ENCODE results near the gene C3. TPM values are rescaled to one million over a fixed set of nuclear protein-coding genes. Genes with fewer than 3 reads are reported as not detected.

The C3 gene
- total and polyA plus RNA-seq, 2 of the 13 experiments (the other 11 are each of a cell fraction or from before 2014, with no cell fraction given) = 1,455 to 6,272 TPM

GRCh38 chr19:6737873-6738786 is 17.7 kb upstream of the C3 start (continued):
- TF ChIP-seq UBTF (CRISPR knock-in tag; IDR thresholded peaks at IDR 0.05) (peak; percentile 72), ZNF12 (CRISPR knock-in tag; IDR thresholded peaks at IDR 0.05) (peak; percentile 15; the same call in 1 of the 2 replicates), ZNF264 (CRISPR knock-in tag; IDR thresholded peaks at IDR 0.05) (peak; percentile 87), PHF21A (CRISPR knock-in tag; IDR thresholded peaks at IDR 0.05) (peak; percentile 92), ZNF674 (CRISPR knock-in tag; IDR thresholded peaks at IDR 0.05; ENCODE audit: low read depth) (no peak), NR2C2 (CRISPR knock-in tag; IDR thresholded peaks at IDR 0.05; ENCODE audit: borderline replicate concordance) (peak; percentile 98), ELF3 (CRISPR knock-in tag; IDR thresholded peaks at IDR 0.05) (peak; percentile 61), MED13 (CRISPR knock-in tag; IDR thresholded peaks at IDR 0.05) (no peak), TBL1XR1 (IDR thresholded peaks at IDR 0.05; ENCODE audit: borderline replicate concordance, low read length, partially characterized antibody) (peak; percentile 66), SYNCRIP (IDR thresholded peaks at IDR 0.05; ENCODE audit: insufficient read depth, low read depth, low read length) (no peak), PPARG (CRISPR knock-in tag; conservative IDR thresholded peaks at IDR 0.05) (peak; percentile 62; the same call in 1 of the 2 replicates), TFDP2 (CRISPR knock-in tag; IDR thresholded peaks at IDR 0.05) (peak; percentile 7; the same call in 1 of the 2 replicates), CHD4 (IDR thresholded peaks at IDR 0.05; ENCODE audit: borderline replicate concordance, low read length) (peak; percentile 82), GABPB1 (CRISPR knock-in tag; IDR thresholded peaks at IDR 0.05) (peak; percentile 83; the same call in 1 of the 2 replicates), MIER3 (CRISPR knock-in tag; IDR thresholded peaks at IDR 0.05; ENCODE audit: borderline replicate concordance) (no peak; the same call in 1 of the 2 replicates), ZNF629 (CRISPR knock-in tag; conservative IDR thresholded peaks at IDR 0.05) (0 out of 2 replicates have a peak, but pooled peaks have one; percentile 30), ZNF263 (CRISPR knock-in tag; IDR thresholded peaks at IDR 0.05) (no peak), ISX (CRISPR knock-in tag; conservative IDR thresholded peaks at IDR 0.05) (0 out of 2 replicates have a peak, but pooled peaks have one; percentile 43)
- TF ChIP-seq, protein P1, sequence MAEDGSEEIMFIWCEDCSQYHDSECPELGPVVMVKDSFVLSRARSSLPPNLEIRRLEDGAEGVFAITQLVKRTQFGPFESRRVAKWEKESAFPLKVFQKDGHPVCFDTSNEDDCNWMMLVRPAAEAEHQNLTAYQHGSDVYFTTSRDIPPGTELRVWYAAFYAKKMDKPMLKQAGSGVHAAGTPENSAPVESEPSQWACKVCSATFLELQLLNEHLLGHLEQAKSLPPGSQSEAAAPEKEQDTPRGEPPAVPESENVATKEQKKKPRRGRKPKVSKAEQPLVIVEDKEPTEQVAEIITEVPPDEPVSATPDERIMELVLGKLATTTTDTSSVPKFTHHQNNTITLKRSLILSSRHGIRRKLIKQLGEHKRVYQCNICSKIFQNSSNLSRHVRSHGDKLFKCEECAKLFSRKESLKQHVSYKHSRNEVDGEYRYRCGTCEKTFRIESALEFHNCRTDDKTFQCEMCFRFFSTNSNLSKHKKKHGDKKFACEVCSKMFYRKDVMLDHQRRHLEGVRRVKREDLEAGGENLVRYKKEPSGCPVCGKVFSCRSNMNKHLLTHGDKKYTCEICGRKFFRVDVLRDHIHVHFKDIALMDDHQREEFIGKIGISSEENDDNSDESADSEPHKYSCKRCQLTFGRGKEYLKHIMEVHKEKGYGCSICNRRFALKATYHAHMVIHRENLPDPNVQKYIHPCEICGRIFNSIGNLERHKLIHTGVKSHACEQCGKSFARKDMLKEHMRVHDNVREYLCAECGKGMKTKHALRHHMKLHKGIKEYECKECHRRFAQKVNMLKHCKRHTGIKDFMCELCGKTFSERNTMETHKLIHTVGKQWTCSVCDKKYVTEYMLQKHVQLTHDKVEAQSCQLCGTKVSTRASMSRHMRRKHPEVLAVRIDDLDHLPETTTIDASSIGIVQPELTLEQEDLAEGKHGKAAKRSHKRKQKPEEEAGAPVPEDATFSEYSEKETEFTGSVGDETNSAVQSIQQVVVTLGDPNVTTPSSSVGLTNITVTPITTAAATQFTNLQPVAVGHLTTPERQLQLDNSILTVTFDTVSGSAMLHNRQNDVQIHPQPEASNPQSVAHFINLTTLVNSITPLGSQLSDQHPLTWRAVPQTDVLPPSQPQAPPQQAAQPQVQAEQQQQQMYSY (CRISPR knock-in tag; IDR thresholded peaks at IDR 0.05) = peak; percentile 57; the same call in 1 of the 2 replicates
- TF ChIP-seq, protein P2, sequence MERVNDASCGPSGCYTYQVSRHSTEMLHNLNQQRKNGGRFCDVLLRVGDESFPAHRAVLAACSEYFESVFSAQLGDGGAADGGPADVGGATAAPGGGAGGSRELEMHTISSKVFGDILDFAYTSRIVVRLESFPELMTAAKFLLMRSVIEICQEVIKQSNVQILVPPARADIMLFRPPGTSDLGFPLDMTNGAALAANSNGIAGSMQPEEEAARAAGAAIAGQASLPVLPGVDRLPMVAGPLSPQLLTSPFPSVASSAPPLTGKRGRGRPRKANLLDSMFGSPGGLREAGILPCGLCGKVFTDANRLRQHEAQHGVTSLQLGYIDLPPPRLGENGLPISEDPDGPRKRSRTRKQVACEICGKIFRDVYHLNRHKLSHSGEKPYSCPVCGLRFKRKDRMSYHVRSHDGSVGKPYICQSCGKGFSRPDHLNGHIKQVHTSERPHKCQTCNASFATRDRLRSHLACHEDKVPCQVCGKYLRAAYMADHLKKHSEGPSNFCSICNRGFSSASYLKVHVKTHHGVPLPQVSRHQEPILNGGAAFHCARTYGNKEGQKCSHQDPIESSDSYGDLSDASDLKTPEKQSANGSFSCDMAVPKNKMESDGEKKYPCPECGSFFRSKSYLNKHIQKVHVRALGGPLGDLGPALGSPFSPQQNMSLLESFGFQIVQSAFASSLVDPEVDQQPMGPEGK (CRISPR knock-in tag; IDR thresholded peaks at IDR 0.05) = peak; percentile 66
